HepG2 (cell line): Measurements from ENCODE around the gene MACROD2. TPM values are rescaled to one million over a fixed set of nuclear protein-coding genes. Genes with fewer than 3 reads are reported as not detected.

Experiments
- AGO2 ChIP-seq: fragments of 200-400 bp; formaldehyde crosslinking; optimal IDR thresholded peaks from 2 replicates; pipeline ENCODE3; 2017; ENCODE audit warnings: mild to moderate bottlenecking, low read depth, low read length, moderate library complexity
- ASH2L ChIP-seq: fragments of 300-600, 200-600 bp; sonication (generic); IDR thresholded peaks from 2 replicates; pipeline ENCODE4 v1.7.0; 2017; ENCODE audit warnings: low read depth, mild to moderate bottlenecking, moderate library complexity, mixed read lengths, low read length; ENCODE audit not compliant: insufficient read length
- BRCA1 ChIP-seq: sonication (generic); formaldehyde crosslinking; IDR thresholded peaks from 2 replicates; pipeline ENCODE4 v1.4.0; 2020; ENCODE audit warnings: missing genetic modification reagents
- EHMT2 ChIP-seq: fragments of 200-600 bp; sonication (generic); IDR thresholded peaks from 2 replicates; pipeline ENCODE4 v1.7.0; 2017; ENCODE audit warnings: antibody characterized with exemption, low read depth, low read length, borderline replicate concordance
- GLI4 ChIP-seq: sonication (generic); formaldehyde crosslinking; IDR thresholded peaks from 2 replicates; pipeline ENCODE4 v1.5.1; 2020; ENCODE audit warnings: missing genetic modification reagents, mild to moderate bottlenecking, moderate library complexity, borderline replicate concordance
- HNF1A ChIP-seq, 2 experiments: sonication (generic) in 1 of 2; formaldehyde crosslinking in 1 of 2; IDR thresholded peaks; 2 replicates each; pipeline versions ENCODE4 v1.4.0 to v1.6.1; 2016 to 2020; ENCODE audit warnings: borderline replicate concordance in 1 of 2, low read depth in 1 of 2, mild to moderate bottlenecking in 1 of 2, missing genetic modification reagents in 1 of 2
- KLF13 ChIP-seq: sonication (generic); formaldehyde crosslinking; IDR thresholded peaks from 2 replicates; pipeline ENCODE4 v1.4.0; 2020; ENCODE audit warnings: mild to moderate bottlenecking, missing genetic modification reagents
- MAZ ChIP-seq, 2 experiments: sonication (generic) in 1 of 2; formaldehyde crosslinking in 1 of 2; IDR thresholded peaks; 2 replicates each; pipeline versions ENCODE4 v1.5.0 to v1.6.1; 2012 to 2020; ENCODE audit warnings: low read depth in 2 of 2, mild to moderate bottlenecking in 2 of 2, borderline replicate concordance in 1 of 2, improper control_type of control experiment in 1 of 2, low read length in 1 of 2, missing genetic modification reagents in 1 of 2, moderate library complexity in 1 of 2
- REL ChIP-seq: sonication (generic); formaldehyde crosslinking; conservative IDR thresholded peaks from 2 replicates; pipeline ENCODE4 v1.8.0; 2022; ENCODE audit warnings: mild to moderate bottlenecking, missing genetic modification reagents, moderate library complexity
- SMYD3 ChIP-seq: sonication (generic); formaldehyde crosslinking; IDR thresholded peaks from 2 replicates; pipeline ENCODE4 v1.8.1; 2023; ENCODE audit warnings: mild to moderate bottlenecking, missing genetic modification reagents
- ZBED4 ChIP-seq: sonication (generic); formaldehyde crosslinking; IDR thresholded peaks from 2 replicates; pipeline ENCODE4 v1.4.0; 2020; ENCODE audit warnings: missing genetic modification reagents, borderline replicate concordance
- ZNF337 ChIP-seq: sonication (generic); formaldehyde crosslinking; IDR thresholded peaks from 2 replicates; pipeline ENCODE4 v1.5.1; 2020; ENCODE audit warnings: missing genetic modification reagents, low read depth, mild to moderate bottlenecking, borderline replicate concordance
- polyA plus RNA-seq, 8 experiments: library from polyadenylated mRNA; depleted of rRNA in 3 of 8; stranded (reverse) in 7 of 8; unstranded in 1 of 8; fragments of >200 nt; fragmentation: Illumina TruSeq in 4 of 8; extraction: Trizol in 4 of 8; gene quantifications; 2 replicates each; pipeline versions ENCODE4 v1.2.1 to v1.2.3, GENCODE V29; 2011 to 2016; ENCODE audit warnings: low read depth in 4 of 8, missing spikeins in 1 of 8, mixed read lengths in 1 of 8; ENCODE audit not compliant: insufficient read depth in 1 of 8
- total RNA-seq, 5 experiments: library from RNA; depleted of rRNA; stranded (reverse); fragments of >200 nt; fragmentation: Illumina TruSeq; extraction: Trizol; gene quantifications; 2 replicates each; pipeline ENCODE4 v1.2.3, GENCODE V29; 2016; ENCODE audit warnings: low read depth in 1 of 5
- TF ChIP-seq, protein P1 (sequence below): sonication (generic); formaldehyde crosslinking; IDR thresholded peaks from 2 replicates; pipeline ENCODE4 v1.4.0; 2020; ENCODE audit warnings: missing genetic modification reagents, borderline replicate concordance
- TF ChIP-seq, protein P2 (sequence below): sonication (generic); formaldehyde crosslinking; IDR thresholded peaks from 2 replicates; pipeline ENCODE4 v1.8.1; 2023; ENCODE audit warnings: mild to moderate bottlenecking, missing genetic modification reagents, borderline replicate concordance

MACROD2 gene
- total and polyA plus RNA-seq, 2 of the 13 experiments (the other 11 are each of a cell fraction or from before 2014, with no cell fraction given) = 0.13 to 0.51 TPM

DNA sequence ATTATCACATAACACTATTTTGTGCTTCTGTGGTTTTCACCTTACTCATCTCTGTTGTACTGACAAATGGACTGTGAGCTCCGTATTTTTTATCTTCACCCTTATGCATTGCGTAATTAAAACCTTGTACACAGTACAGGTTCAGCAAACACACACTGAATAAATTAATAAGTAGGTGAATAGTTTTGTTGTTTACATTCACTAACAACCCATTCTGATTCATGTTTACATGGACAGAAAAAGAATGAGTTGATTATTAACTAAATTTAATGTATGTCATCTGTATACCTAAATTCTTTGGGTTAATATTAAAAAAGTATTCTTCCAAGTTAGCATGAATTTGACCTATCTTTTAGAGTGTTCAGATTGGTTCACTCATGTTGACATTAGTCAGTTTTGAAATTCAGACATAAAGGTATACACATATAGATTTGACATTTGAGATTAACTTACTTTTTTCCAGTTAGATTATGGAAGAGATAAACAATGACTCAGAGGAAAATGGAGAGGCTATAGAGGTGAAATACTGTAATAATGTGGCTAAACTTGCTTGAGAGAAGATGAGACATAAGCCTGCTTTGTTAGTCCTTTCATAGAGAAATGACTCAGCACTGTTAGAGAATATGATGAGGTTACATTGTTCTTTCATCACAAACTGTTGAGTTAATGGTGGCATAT is 883.8 kb downstream of the MACROD2 start (continued):
- TF ChIP-seq ZBED4 (no peak), ZNF337 (CRISPR knock-in tag) (no peak), SMYD3 (CRISPR knock-in tag) (no peak), ASH2L (peak; percentile 27), EHMT2 (no peak), KLF13 (CRISPR knock-in tag) (no peak), BRCA1 (CRISPR knock-in tag) (no peak), MAZ (IDR thresholded peaks at IDR 0.05; ENCODE audit: borderline replicate concordance, low read depth, low read length) (no peak), MAZ (CRISPR knock-in tag; IDR thresholded peaks at IDR 0.05; ENCODE audit: low read depth) (no peak), HNF1A (IDR thresholded peaks at IDR 0.05; ENCODE audit: low read depth) (peak; percentile 77), HNF1A (CRISPR knock-in tag; IDR thresholded peaks at IDR 0.05; ENCODE audit: borderline replicate concordance) (peak; percentile 35; the same call in 1 of the 2 replicates), GLI4 (CRISPR knock-in tag) (no peak), REL (no peak), AGO2 (no peak)
- TF ChIP-seq, protein P1, sequence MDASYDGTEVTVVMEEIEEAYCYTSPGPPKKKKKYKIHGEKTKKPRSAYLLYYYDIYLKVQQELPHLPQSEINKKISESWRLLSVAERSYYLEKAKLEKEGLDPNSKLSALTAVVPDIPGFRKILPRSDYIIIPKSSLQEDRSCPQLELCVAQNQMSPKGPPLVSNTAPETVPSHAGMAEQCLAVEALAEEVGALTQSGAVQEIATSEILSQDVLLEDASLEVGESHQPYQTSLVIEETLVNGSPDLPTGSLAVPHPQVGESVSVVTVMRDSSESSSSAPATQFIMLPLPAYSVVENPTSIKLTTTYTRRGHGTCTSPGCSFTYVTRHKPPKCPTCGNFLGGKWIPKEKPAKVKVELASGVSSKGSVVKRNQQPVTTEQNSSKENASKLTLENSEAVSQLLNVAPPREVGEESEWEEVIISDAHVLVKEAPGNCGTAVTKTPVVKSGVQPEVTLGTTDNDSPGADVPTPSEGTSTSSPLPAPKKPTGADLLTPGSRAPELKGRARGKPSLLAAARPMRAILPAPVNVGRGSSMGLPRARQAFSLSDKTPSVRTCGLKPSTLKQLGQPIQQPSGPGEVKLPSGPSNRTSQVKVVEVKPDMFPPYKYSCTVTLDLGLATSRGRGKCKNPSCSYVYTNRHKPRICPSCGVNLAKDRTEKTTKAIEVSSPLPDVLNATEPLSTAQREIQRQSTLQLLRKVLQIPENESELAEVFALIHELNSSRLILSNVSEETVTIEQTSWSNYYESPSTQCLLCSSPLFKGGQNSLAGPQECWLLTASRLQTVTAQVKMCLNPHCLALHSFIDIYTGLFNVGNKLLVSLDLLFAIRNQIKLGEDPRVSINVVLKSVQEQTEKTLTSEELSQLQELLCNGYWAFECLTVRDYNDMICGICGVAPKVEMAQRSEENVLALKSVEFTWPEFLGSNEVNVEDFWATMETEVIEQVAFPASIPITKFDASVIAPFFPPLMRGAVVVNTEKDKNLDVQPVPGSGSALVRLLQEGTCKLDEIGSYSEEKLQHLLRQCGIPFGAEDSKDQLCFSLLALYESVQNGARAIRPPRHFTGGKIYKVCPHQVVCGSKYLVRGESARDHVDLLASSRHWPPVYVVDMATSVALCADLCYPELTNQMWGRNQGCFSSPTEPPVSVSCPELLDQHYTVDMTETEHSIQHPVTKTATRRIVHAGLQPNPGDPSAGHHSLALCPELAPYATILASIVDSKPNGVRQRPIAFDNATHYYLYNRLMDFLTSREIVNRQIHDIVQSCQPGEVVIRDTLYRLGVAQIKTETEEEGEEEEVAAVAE (CRISPR knock-in tag) = no peak
- TF ChIP-seq, protein P2, sequence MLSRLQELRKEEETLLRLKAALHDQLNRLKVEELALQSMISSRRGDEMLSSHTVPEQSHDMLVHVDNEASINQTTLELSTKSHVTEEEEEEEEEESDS = no peak
